Measurements from ENCODE around the gene OLFM3.

The OLFM3 gene

GRCh38 chr1:101846820-101847219 is 149.9 kb downstream of the OLFM3 start:
- DNase-seq = peak in 1 of 14 donors; percentile 52

GRCh38 chr1:101843160-101843559 is 153.6 kb downstream of the OLFM3 start:
- no peak for DNase-seq

- no peak for DNase-seq
Observed at GRCh38 chr1:101841824-101842223, 154.9 kb downstream of the OLFM3 start.

- no peak for DNase-seq
Observed at GRCh38 chr1:101835988-101836387, 160.7 kb downstream of the OLFM3 start.

GRCh38 chr1:101833312-101833711 is 163.4 kb downstream of the OLFM3 start:
- DNase-seq = no peak

GRCh38 chr1:101826416-101826815 is 170.3 kb downstream of the OLFM3 start:
- DNase-seq = no peak

GRCh38 chr1:101820071-101820470 is 176.7 kb downstream of the OLFM3 start:
- DNase-seq = peak in 1 of 14 donors; percentile 66

- DNase-seq = peak in 1 of 14 donors; percentile 31
Observed at GRCh38 chr1:101816262-101816661, 180.5 kb downstream of the OLFM3 start.

- no peak for DNase-seq
Observed at GRCh38 chr1:101798417-101798816, 198.3 kb downstream of the OLFM3 start.

- DNase-seq = no peak
Observed at GRCh38 chr1:101797722-101798121, 199.0 kb downstream of the OLFM3 start.

- DNase-seq = peak in 2 of 14 donors; percentile 3 to 91
Observed at GRCh38 chr1:101781201-101781831, 215.4 kb downstream of the OLFM3 start.

- DNase-seq = peak in 1 of 14 donors; percentile 5
Observed at GRCh38 chr1:101769520-101769919, 227.2 kb downstream of the OLFM3 start.

- no peak for DNase-seq
Observed at GRCh38 chr1:101757985-101758384, 238.7 kb downstream of the OLFM3 start.

GRCh38 chr1:101756411-101756810 is 240.3 kb downstream of the OLFM3 start:
- DNase-seq = no peak
